ENCODE data around the gene AIDA.

GRCh38 chr1:222642468-222642867 lies 69.8 kb downstream of the AIDA start:
- no peak for TF ChIP-seq CTCF (conservative IDR thresholded peaks at IDR 0.05)
- no peak for TF ChIP-seq ZFX (IDR thresholded peaks at IDR 0.05)
